Fibroblast of lung (primary cell): ENCODE data around the gene FBLIM1. TPM values are rescaled to one million over a fixed set of nuclear protein-coding genes. Genes with fewer than 3 reads are reported as not detected.

Source experiments
- DNase-seq, 2 donors: peaks; one replicate each; pipeline versions ENCODE4 v3.0.0 to v3.0.0-alpha.2; 2010; ENCODE audit warnings: low read depth in 2 of 2
- H2AFZ ChIP-seq: 2 replicates; pipeline ENCODE4 v1.5.1; 2012; ENCODE audit warnings: low read length, control low read depth, inconsistent platforms
- H3K27ac ChIP-seq: 2 replicates; pipeline ENCODE4 v1.5.1; 2011; ENCODE audit warnings: low read length, control low read depth; ENCODE audit not compliant: insufficient read depth
- H3K27me3 ChIP-seq: 2 replicates; pipeline ENCODE4 v1.5.1; 2011; ENCODE audit warnings: mild to moderate bottlenecking, low read length; ENCODE audit not compliant: control insufficient read depth, insufficient read depth
- H3K36me3 ChIP-seq: 2 replicates; pipeline ENCODE4 v1.5.1; 2011; ENCODE audit warnings: low read length; ENCODE audit not compliant: control insufficient read depth, insufficient read depth
- H3K4me1 ChIP-seq: 2 replicates; pipeline ENCODE4 v1.5.1; 2011; ENCODE audit warnings: low read length; ENCODE audit not compliant: control insufficient read depth, insufficient read depth; ENCODE audit errors: extremely low read depth
- H3K4me2 ChIP-seq: 2 replicates; pipeline ENCODE4 v1.5.1; 2011; ENCODE audit warnings: low read length, control low read depth; ENCODE audit not compliant: insufficient read depth; ENCODE audit errors: extremely low read depth
- H3K4me3 ChIP-seq, 4 experiments: fragments of 200-600 bp in 1 of 4; sonication (generic) in 1 of 4; replicated peaks in 1 of 4; 2 replicates each; pipeline ENCODE4 v1.5.1; 2011 to 2016; ENCODE audit warnings: low read length in 4 of 4, low read depth in 3 of 4, mild to moderate bottlenecking in 3 of 4, control low read depth in 2 of 4, inconsistent platforms in 1 of 4, mixed read lengths in 1 of 4; ENCODE audit not compliant: insufficient read depth in 1 of 4; ENCODE audit errors: control extremely low read depth in 1 of 4
- H3K79me2 ChIP-seq: 2 replicates; pipeline ENCODE4 v1.5.1; 2012; ENCODE audit warnings: mild to moderate bottlenecking, low read length, inconsistent platforms; ENCODE audit not compliant: control insufficient read depth, insufficient read depth
- H3K9ac ChIP-seq: 2 replicates; pipeline ENCODE4 v1.5.1; 2011; ENCODE audit warnings: mild to moderate bottlenecking, low read length, control low read depth; ENCODE audit not compliant: insufficient read depth
- H3K9me3 ChIP-seq: 2 replicates; pipeline ENCODE4 v1.5.1; 2012; ENCODE audit warnings: low read depth, low read length; ENCODE audit not compliant: control insufficient read depth, insufficient read depth
- H4K20me1 ChIP-seq: 2 replicates; pipeline ENCODE4 v1.5.1; 2011; ENCODE audit warnings: low read length; ENCODE audit not compliant: control insufficient read depth, insufficient read depth; ENCODE audit errors: extremely low read depth
- EZH2 ChIP-seq: IDR thresholded peaks from 2 replicates; pipeline ENCODE4 v1.5.1; 2012; ENCODE audit warnings: low read length, control low read depth, mild to moderate bottlenecking; ENCODE audit errors: missing control alignments
- polyA plus RNA-seq, 2 donors: library from polyadenylated mRNA; depleted of rRNA in 1 of 2; stranded (reverse) in 1 of 2; unstranded in 1 of 2; fragments of >200 nt; gene quantifications; 2 replicates each; pipeline ENCODE4 v1.2.1, GENCODE V29; 2011 to 2012; ENCODE audit warnings: missing spikeins in 1 of 2
- total RNA-seq: library from RNA; depleted of rRNA; stranded (reverse); fragments of >200 nt; gene quantifications from 2 replicates; pipeline ENCODE4 v1.2.1, GENCODE V29; 2014
- TF ChIP-seq, protein P1 (sequence below), 2 donors: IDR thresholded peaks in 1 of 2; conservative IDR thresholded peaks in 1 of 2; 1 replicate in 1 of 2; 2 replicates in 1 of 2; pipeline ENCODE4 v1.5.1; 2011 to 2012; ENCODE audit warnings: low read length in 2 of 2, control low read depth in 1 of 2, inconsistent platforms in 1 of 2, low read depth in 1 of 2, mild to moderate bottlenecking in 1 of 2

FBLIM1 gene
- total and polyA plus RNA-seq, 2 donors (not counting 1 experiment from before 2014, with no cell fraction given): 17.3 to 86.2 TPM

DNA sequence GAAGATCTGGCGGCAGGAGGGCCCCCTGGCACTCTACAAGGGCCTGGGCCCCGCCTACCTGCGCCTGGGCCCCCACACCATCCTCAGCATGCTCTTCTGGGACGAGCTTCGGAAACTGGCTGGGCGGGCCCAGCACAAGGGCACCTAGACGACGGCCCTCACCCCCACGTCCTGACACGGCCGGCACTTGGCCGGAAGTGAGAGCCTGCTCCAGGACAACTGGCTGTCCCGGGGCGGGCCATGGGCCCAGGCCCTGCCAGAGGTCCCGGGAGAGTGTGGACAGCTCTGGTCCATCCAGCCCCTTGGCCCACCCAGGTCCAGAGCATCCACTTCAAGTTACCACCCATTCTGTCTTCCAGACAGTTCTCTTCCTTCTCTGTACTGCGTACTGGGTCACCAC, 19.3 kb upstream of the FBLIM1 start:
- no peak for DNase-seq
- H3K4me2 ChIP-seq: no peak overlapping the region
- H4K20me1 ChIP-seq: no peaks in the 10 kb centered on the region
- H3K9ac ChIP-seq: no peak overlapping the region
- H3K36me3 ChIP-seq: peaks cover 5% of the 10 kb centered on the region
- no peak for TF ChIP-seq EZH2
- TF ChIP-seq, protein P1, sequence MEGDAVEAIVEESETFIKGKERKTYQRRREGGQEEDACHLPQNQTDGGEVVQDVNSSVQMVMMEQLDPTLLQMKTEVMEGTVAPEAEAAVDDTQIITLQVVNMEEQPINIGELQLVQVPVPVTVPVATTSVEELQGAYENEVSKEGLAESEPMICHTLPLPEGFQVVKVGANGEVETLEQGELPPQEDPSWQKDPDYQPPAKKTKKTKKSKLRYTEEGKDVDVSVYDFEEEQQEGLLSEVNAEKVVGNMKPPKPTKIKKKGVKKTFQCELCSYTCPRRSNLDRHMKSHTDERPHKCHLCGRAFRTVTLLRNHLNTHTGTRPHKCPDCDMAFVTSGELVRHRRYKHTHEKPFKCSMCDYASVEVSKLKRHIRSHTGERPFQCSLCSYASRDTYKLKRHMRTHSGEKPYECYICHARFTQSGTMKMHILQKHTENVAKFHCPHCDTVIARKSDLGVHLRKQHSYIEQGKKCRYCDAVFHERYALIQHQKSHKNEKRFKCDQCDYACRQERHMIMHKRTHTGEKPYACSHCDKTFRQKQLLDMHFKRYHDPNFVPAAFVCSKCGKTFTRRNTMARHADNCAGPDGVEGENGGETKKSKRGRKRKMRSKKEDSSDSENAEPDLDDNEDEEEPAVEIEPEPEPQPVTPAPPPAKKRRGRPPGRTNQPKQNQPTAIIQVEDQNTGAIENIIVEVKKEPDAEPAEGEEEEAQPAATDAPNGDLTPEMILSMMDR (conservative IDR thresholded peaks at IDR 0.05 in 1 of 2, IDR thresholded peaks at IDR 0.05 in 1 of 2; ENCODE audit: low read depth in 1 of 2, low read length in 2 of 2): no peak
- H3K27ac ChIP-seq: no peak overlapping the region
- no peaks in the 10 kb centered on the region for H3K27me3 ChIP-seq
- H3K4me3 ChIP-seq: no peak overlapping the region
- H3K79me2 ChIP-seq: no peaks in the 10 kb centered on the region
- no peaks in the 10 kb centered on the region for H3K4me1 ChIP-seq
- H3K9me3 ChIP-seq: no peaks in the 10 kb centered on the region
- no peak overlapping the region for H2AFZ ChIP-seq

DNA sequence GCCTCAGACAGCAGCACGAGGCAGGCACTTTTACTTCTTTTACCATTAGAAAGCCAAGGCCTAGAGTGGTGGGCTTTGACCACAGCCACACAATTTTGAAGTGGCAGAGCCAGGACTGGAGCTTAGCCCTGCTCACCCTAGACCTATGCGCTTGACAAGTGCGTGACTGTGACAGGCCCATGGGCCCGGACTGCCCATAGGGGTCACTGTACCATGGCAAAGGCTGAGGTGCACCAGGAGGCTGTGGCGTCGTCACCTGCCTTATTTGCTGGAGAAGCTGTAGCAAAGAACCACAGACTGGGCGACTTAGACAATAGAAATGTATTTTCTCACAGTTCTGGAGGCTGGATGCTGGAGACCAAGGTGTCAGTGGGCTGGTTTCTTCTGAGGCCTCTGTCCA, 18.9 kb upstream of the FBLIM1 start:
- H3K9ac ChIP-seq: no peak overlapping the region
- H3K9me3 ChIP-seq: no peaks in the 10 kb centered on the region
- H2AFZ ChIP-seq: no peak overlapping the region
- H3K4me2 ChIP-seq: no peak overlapping the region
- no peaks in the 10 kb centered on the region for H3K4me1 ChIP-seq
- H3K4me3 ChIP-seq: no peak overlapping the region
- H3K36me3 ChIP-seq: peaks cover 3% of the 10 kb centered on the region
- no peak for DNase-seq
- H3K27ac ChIP-seq: no peak overlapping the region
- no peaks in the 10 kb centered on the region for H4K20me1 ChIP-seq
- no peaks in the 10 kb centered on the region for H3K27me3 ChIP-seq
- H3K79me2 ChIP-seq: no peaks in the 10 kb centered on the region
- TF ChIP-seq EZH2: no peak
- TF ChIP-seq, protein P1 (conservative IDR thresholded peaks at IDR 0.05 in 1 of 2, IDR thresholded peaks at IDR 0.05 in 1 of 2; ENCODE audit: low read depth in 1 of 2, low read length in 2 of 2): peak in 1 of 2 donors; percentile 10

DNA sequence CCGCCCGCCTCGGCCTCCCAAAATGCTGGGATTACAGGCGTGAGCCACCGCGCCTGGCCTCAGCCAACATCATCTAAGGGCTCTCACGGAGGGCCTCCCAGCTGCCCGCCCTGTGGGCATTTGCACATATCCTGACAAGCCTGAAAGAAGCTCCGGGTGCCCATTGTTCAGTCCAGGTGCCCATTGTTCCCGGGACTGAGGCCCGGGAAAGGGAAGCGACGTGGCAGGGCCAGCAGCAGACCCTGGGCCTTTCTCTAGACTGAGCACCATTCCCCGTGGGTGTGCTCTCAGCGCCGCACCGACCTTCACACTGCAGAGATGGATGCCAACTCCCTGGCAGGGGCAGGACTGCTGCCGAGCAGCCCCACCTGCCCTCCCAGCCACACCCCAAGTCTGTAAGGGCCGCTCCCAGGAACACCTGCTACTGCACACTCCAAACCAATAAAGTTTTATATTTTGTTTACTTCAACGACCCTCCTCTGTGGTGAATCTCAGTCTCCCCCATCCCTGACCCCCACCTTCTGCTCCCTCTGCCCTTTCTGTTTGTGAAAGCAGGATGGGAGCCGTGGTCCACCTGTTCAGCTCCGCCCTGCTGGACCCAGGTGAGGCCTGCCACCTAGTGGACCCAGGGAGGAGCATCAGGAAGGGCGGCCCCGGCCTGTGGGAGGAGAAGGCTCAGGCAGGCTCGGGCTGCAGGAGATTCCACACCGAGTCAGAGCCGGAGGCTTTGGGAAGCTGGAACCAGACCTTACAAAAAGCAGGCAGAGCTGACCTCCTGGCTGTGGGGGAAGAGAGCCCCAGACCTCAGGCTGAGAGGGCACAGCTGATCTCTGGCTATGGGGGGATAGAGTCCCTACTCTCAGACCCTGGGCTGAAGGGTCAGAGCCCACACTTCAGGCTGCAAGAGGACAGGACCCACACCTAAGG, 17.4 kb upstream of the FBLIM1 start:
- TF ChIP-seq, protein P1 (conservative IDR thresholded peaks at IDR 0.05 in 1 of 2, IDR thresholded peaks at IDR 0.05 in 1 of 2; ENCODE audit: low read depth in 1 of 2, low read length in 2 of 2): peak; percentile 67 to 74
- no peak for TF ChIP-seq EZH2
- no peak overlapping the region for H2AFZ ChIP-seq

More for the DNA sequence above, 17.4 kb upstream of the FBLIM1 start:
- DNase-seq: peak; percentile 48 to 63
- H3K4me3 ChIP-seq: no peak overlapping the region
- no peak overlapping the region for H3K27ac ChIP-seq
- no peaks in the 10 kb centered on the region for H3K4me1 ChIP-seq
- no peaks in the 10 kb centered on the region for H4K20me1 ChIP-seq
- H3K9ac ChIP-seq: no peak overlapping the region
- no peaks in the 10 kb centered on the region for H3K79me2 ChIP-seq
- no peaks in the 10 kb centered on the region for H3K36me3 ChIP-seq
- no peaks in the 10 kb centered on the region for H3K9me3 ChIP-seq
- no peak overlapping the region for H3K4me2 ChIP-seq
- H3K27me3 ChIP-seq: no peaks in the 10 kb centered on the region
